HL-60 (cell line): ENCODE data around the gene TIMD4.
"Not testable (repeated sequence)": the region's sequence is repeated elsewhere in the genome, so short reads cannot be mapped to it uniquely, and the experiment has no call there.

Source experiments
- CTCF ChIP-seq: IDR thresholded peaks from one replicate; pipeline ENCODE4 v1.5.1; 2011; ENCODE audit warnings: low read length, control low read depth, inconsistent platforms; ENCODE audit not compliant: insufficient read depth
- GABPA ChIP-seq: IDR thresholded peaks from 2 replicates; pipeline ENCODE4 v1.6.1; 2012; ENCODE audit warnings: low read depth
- POLR2AphosphoS5 ChIP-seq: IDR thresholded peaks from 2 replicates; pipeline ENCODE4 v1.6.1; 2012; ENCODE audit warnings: low read depth
- REST ChIP-seq: IDR thresholded peaks from 2 replicates; pipeline ENCODE4 v1.6.1; 2012; ENCODE audit warnings: low read depth; ENCODE audit not compliant: insufficient replicate concordance

GRCh38 chr5:156967386-156967785 is 4.4 kb upstream of the TIMD4 start:
- TF ChIP-seq CTCF, GABPA, POLR2AphosphoS5, REST: not testable (repeated sequence)
